Ovary (tissue), 9 donors: ENCODE results near the gene ACSS1. TPM values are rescaled to one million over a fixed set of nuclear protein-coding genes. Genes with fewer than 3 reads are reported as not detected.

Source experiments
- DNase-seq, 5 donors: peaks; one replicate each; pipeline ENCODE4 v3.0.0-alpha.2; 2019 to 2020
- H3K27ac ChIP-seq, 2 donors: fragments of 200-600 bp; one replicate each; pipeline versions ENCODE4 v1.5.1 to v1.8.0; 2019 to 2022
- H3K27me3 ChIP-seq: fragments of 200-600 bp; one replicate; pipeline ENCODE4 v1.8.0; 2022
- H3K36me3 ChIP-seq: fragments of 200-600 bp; sonication (generic); one replicate; pipeline ENCODE4 v1.5.1; 2019
- H3K4me1 ChIP-seq: one replicate; pipeline ENCODE4 v1.8.1; 2013; ENCODE audit warnings: mild to moderate bottlenecking, moderate library complexity; ENCODE audit not compliant: insufficient read depth
- H3K4me3 ChIP-seq: fragments of 200-600 bp; sonication (generic); one replicate; pipeline ENCODE4 v1.5.1; 2017
- H3K9me3 ChIP-seq, 2 donors: fragments of 200-600 bp in 1 of 2; sonication (generic) in 1 of 2; one replicate each; pipeline versions ENCODE4 v1.5.1 to v1.8.1; 2013 to 2019; ENCODE audit warnings: mild to moderate bottlenecking in 1 of 2, moderate library complexity in 1 of 2
- CTCF ChIP-seq, 3 donors: fragments of 450-650 bp in 2 of 3; fragments of 200-600 bp in 1 of 3; IDR thresholded peaks; one replicate each; pipeline versions ENCODE4 v1.5.1 to v1.8.0; 2016 to 2022; ENCODE audit warnings: antibody characterized with exemption in 3 of 3, mild to moderate bottlenecking in 1 of 3
- EP300 ChIP-seq: sonication (generic); formaldehyde crosslinking; IDR thresholded peaks from one replicate; pipeline ENCODE4 v1.6.1; 2017; ENCODE audit warnings: antibody characterized with exemption
- POLR2A ChIP-seq: fragments of 450-650 bp; IDR thresholded peaks from one replicate; pipeline ENCODE4 v1.6.1; 2017; ENCODE audit warnings: antibody characterized with exemption, mild to moderate bottlenecking, moderate library complexity
- WGBS, 3 donors: extraction: QIAGEN DNeasy Blood & Tissue Kit in 1 of 3; methylation state at CpG; one replicate each; pipeline versions ENCODE4 v1.1.5 to v1.1.7; 2013 to 2017; 5-methylcytosine and 5-hydroxymethylcytosine counted together
- intact Hi-C, 4 donors: fragments of 100-400 bp; cut with DNase I; formaldehyde crosslinking; loops; one replicate each; pipeline versions ENCODE4 v1.11.0 to v1.15.1; 2022 to 2023
- polyA plus RNA-seq, 2 donors: library from polyadenylated mRNA; stranded (reverse); fragments of 200-250 nt in 1 of 2; fragments of 350-450 nt in 1 of 2; fragmentation: Illumina TruSeq in 1 of 2; extraction: RNeasy Lipid Tissue Mini Kit (QIAGEN cat#74804) in 1 of 2; gene quantifications; one replicate each; pipeline ENCODE4 v1.2.3, GENCODE V29; 2013 to 2014
- total RNA-seq, 7 donors: library from RNA; depleted of rRNA in 2 of 7; stranded (reverse); fragments of >200 nt in 2 of 7; fragmentation: NEBNext Ultra II Directional in 3 of 7; extraction: Animal tissue kit (Norgen Biotek cat#: 25700) in 3 of 7; gene quantifications; one replicate each; pipeline versions ENCODE4 v1.1.0 to v1.2.4, GENCODE V29; 2016 to 2023
- donor health status: DM: no; HTN: no; CAD: no; lungs with moderate emphysema.
- donor health status: DM: no; HTN: no; CAD: no.
- donor health status: Bipolar disorder and iron deficiency.
- donor health status: DM: yes; HTN: yes; CAD: no.
- donor health status: DM: no; HTN: no; CAD: no.
- donor health status: DM: yes; HTN: yes; CAD: no.

Gene ACSS1
- total and polyA plus RNA-seq, 9 donors: 13.1 to 37.0 (median 29.0) TPM

DNA sequence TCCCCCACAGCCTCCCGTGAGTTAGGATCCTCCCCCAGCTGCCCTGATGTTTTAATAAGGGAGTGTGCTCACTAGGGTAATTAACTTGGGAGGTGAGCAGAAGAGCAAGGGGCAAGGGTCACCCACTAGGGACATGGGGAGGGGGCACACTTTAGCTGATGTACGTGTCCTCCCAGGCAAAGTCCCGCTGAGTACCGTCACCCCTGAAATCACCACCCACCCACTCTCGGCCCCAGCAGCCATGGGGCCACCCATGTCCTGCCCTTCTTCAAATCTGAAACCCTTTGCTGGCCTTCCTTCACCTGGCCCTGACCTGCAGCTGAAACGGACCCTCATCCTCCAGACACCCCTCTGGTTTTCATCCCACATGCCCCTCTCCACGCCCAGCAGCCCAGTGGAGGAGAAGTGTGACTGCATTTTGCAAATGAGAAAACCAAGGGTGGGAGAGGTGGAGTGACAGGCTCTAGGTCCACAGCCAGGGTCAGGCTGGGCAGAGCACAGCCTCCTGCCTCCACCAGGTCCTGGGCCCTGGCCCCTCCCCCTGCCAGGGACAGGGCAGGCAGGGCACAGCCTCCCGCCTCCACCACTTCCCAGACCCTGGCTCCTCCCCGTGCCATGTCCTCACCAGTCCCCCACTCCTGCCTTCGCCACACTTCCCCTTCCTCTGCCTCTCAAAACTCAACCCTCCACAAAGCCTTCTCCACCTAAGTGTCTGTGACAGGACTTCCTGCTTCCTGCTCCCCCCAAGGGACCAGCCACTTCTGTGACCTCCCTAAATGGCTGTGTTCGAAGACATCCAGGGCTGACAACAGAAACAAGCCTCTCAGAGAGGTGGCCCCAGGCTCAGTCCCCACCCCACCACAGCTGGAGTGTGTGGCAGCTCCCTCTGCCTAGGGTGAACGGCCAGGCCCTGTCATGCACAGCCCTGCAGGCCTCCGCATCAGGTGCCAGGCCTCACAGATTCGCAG lies 15.1 kb downstream of the ACSS1 start:
- no peak overlapping the region for H3K27ac ChIP-seq
- no peak overlapping the region for H3K4me3 ChIP-seq
- WGBS, 3 donors: 86 to 89% (median 87%) methylated on average over 14 of the region's 14 CpGs
- H3K27me3 ChIP-seq: no peaks in the 10 kb centered on the region
- no peaks in the 10 kb centered on the region for H3K9me3 ChIP-seq
- intact Hi-C loops: no loop called here
- TF ChIP-seq EP300 (no peak), CTCF (IDR thresholded peaks at IDR 0.05) (no peak), POLR2A (no peak)
- no peaks in the 10 kb centered on the region for H3K36me3 ChIP-seq
- no peak for DNase-seq
- peaks cover 26% of the 10 kb centered on the region for H3K4me1 ChIP-seq

DNA sequence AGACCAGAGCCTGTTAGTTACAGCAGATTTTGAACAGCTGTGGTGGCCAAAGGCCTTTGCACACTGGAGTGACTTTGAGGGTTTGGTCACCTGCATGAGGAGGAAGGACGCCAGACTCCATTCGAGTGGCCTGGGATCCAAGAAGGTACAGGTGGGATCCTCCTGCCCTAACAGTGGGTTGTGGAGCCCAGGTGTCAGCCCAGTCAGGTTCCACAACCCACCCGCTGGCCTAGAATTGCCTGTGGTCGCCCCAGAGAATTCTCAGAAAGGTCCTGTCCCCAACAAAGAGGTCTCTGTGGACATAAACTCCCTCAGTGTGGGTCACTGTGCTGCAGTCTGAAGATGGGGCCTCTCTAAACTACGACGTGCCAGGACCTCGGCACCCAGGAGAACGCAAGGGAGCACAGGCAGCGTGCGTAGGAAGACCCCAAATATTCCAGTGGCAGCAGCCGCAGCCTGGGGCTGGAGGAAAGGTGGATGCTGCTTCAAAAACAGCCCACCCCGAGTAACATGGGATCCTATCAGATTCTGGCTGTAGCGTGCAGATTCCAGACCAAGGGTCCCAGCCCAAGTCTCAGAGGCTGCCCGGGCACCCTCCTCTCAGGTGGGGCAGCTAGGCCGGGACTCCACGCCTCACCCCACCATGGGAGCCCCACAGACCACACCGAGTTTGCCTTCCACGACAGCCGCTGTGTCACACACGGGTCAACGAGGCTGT lies 16.0 kb downstream of the ACSS1 start:
- H3K27me3 ChIP-seq: no peaks in the 10 kb centered on the region
- TF ChIP-seq POLR2A (no peak), CTCF (IDR thresholded peaks at IDR 0.05) (no peak), EP300 (no peak)
- no peaks in the 10 kb centered on the region for H3K9me3 ChIP-seq
- H3K36me3 ChIP-seq: no peaks in the 10 kb centered on the region
- intact Hi-C loops: no loop called here
- DNase-seq: no peak
- WGBS, 3 donors: 91 to 95% (median 94%) methylated on average over 21 of the region's 21 CpGs
- no peak overlapping the region for H3K4me3 ChIP-seq
- H3K27ac ChIP-seq: no peak overlapping the region
- H3K4me1 ChIP-seq: peaks cover 28% of the 10 kb centered on the region

DNA sequence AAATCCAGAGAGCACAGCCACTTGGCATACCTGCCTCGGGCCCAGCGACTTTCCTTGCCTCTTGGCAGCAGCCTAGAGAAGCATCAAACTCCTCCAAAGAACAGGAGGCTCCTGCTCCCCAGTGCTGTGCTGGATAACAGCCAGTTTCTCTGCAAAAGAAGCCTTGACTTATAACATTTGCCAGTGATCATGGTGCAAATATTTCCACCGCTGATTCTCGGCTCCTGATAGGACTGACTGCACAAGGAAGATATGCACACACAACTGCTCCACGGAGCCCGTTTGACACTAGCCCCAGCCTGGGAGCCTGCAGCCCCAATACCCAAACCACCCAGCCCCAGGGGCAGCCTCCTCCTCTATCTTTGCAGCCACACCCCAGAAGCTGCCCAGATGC lies 17.5 kb downstream of the ACSS1 start:
- intact Hi-C loops: no loop called here
- TF ChIP-seq POLR2A: no peak
- no peak for TF ChIP-seq CTCF (IDR thresholded peaks at IDR 0.05)
- TF ChIP-seq EP300: no peak
- 1 to 19% (median 5%) methylated on average over 6 of the region's 6 CpGs for WGBS, 3 donors
- Histone ChIP-seq H3K27ac (peak overlapping the region in 1 of 2 donors; percentile 47), H3K36me3 (no peaks in the 10 kb centered on the region), H3K4me3 (no peak overlapping the region), H3K27me3 (no peaks in the 10 kb centered on the region), H3K4me1 (peaks cover 30% of the 10 kb centered on the region), H3K9me3 (no peaks in the 10 kb centered on the region)
- DNase-seq: peak; percentile 48 to 72 (median 64)

- no peak overlapping the region for H3K4me3 ChIP-seq
- peaks cover 30% of the 10 kb centered on the region for H3K4me1 ChIP-seq
- WGBS, 3 donors: 5 to 6% (median 6%) methylated on average over 9 of the region's 9 CpGs
- no peaks in the 10 kb centered on the region for H3K36me3 ChIP-seq
- no peaks in the 10 kb centered on the region for H3K27me3 ChIP-seq
- intact Hi-C loops: no loop called here
- DNase-seq: peak; percentile 79 to 90 (median 85)
- TF ChIP-seq CTCF (IDR thresholded peaks at IDR 0.05) (no peak), POLR2A (no peak), EP300 (no peak)
- H3K9me3 ChIP-seq: no peaks in the 10 kb centered on the region
- H3K27ac ChIP-seq: peak overlapping the region in 1 of 2 donors; percentile 47
Observed at GRCh38 chr20:25039697-25040437, 18.1 kb downstream of the ACSS1 start.
